K562 (cell line): Measurements from ENCODE around the gene ATXN8OS.

Source experiments
- CTCF ChIP-seq, 3 experiments: IDR thresholded peaks in 2 of 3; conservative IDR thresholded peaks in 1 of 3; 2 replicates each; pipeline ENCODE4 v1.5.1; 2011 to 2012; ENCODE audit warnings: low read length in 3 of 3, mild to moderate bottlenecking in 3 of 3, control low read depth in 2 of 3, improper control_type of control experiment in 1 of 3, inconsistent platforms in 1 of 3, low read depth in 1 of 3, mixed read lengths in 1 of 3, moderate library complexity in 1 of 3; ENCODE audit not compliant: insufficient read depth in 2 of 3
- FOSL1 ChIP-seq: fragments of 200-800 bp; sonication (Bioruptor generic); conservative IDR thresholded peaks from 2 replicates; pipeline ENCODE4 v1.6.1; 2016; ENCODE audit warnings: missing genetic modification characterization, missing compliant biosample characterization
- HOXB6 ChIP-seq: fragments of 250-450 bp; sonication (Bioruptor Pico); IDR thresholded peaks from 2 replicates; pipeline ENCODE4 v1.5.1; 2022; ENCODE audit warnings: mild to moderate bottlenecking, borderline replicate concordance
- NFATC3 ChIP-seq: fragments of 450-650 bp; IDR thresholded peaks from 2 replicates; pipeline ENCODE4 v1.6.1; 2017; ENCODE audit warnings: mild to moderate bottlenecking
- ZNF239 ChIP-seq: fragments of 250-450 bp; sonication (Bioruptor Pico); IDR thresholded peaks from 2 replicates; pipeline ENCODE4 v1.4.0; 2020; ENCODE audit warnings: mild to moderate bottlenecking

- no peak for TF ChIP-seq HOXB6 (CRISPR knock-in tag)
- TF ChIP-seq CTCF (IDR thresholded peaks at IDR 0.05 in 2 of 3, conservative IDR thresholded peaks at IDR 0.05 in 1 of 3; ENCODE audit: insufficient read depth in 2 of 3, low read depth in 1 of 3, low read length in 3 of 3), result no peak
- no peak for TF ChIP-seq ZNF239 (CRISPR knock-in tag)
- TF ChIP-seq NFATC3, result no peak
- TF ChIP-seq FOSL1, result no peak
Measured at GRCh38 chr13:70171151-70171550, 63.5 kb downstream of the ATXN8OS start.
